GM18858 (cell line): ENCODE results near the gene NT5C1B.

Experiments used
- ATAC-seq: cut with Tn5 transposase; IDR thresholded peaks from one replicate; pipeline ENCODE4 v1.9.1; 2021; ENCODE audit not compliant: unreplicated experiment

NT5C1B gene

GRCh38 chr2:18552351-18553077 lies 36.9 kb downstream of the NT5C1B start:
- ATAC-seq = no peak

DNA sequence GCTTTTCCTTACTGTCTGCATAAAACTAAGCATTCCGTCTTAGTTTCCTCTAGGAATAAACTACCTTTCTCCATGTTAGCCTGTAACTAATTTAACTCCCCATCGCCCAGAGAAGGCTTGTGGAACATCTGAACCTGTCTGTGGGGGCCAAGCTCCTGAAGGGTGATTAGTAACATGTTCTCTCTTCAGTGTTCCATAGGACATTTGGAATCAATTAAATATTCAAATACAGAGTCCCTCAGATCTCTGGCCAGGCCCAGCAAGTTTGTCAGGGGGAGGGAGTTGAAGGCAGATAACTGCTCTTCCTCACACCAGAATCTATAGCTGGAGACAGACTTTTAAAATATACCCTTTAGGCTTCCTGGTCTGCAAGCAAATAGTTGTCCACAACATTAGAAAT lies 37.7 kb downstream of the NT5C1B start:
- ATAC-seq = no peak

DNA sequence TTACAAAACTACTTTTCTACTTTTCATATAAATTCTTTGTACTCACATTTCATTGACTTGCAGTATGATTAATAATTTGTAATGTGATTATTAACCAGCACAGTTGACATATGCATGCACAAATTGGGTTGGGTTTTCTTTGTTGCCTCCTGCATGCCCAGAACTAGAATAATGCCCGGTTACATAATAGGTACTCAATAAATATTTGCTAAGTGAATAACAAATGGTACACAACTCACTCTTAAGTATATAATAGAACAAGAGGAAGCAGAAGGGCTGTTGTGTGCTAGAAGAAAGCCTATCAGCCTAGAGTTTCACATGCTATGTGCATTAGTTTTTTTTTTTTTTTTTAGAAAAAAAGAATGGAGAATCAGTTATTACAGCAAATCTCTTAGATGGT lies 38.2 kb downstream of the NT5C1B start:
- ATAC-seq = no peak

DNA sequence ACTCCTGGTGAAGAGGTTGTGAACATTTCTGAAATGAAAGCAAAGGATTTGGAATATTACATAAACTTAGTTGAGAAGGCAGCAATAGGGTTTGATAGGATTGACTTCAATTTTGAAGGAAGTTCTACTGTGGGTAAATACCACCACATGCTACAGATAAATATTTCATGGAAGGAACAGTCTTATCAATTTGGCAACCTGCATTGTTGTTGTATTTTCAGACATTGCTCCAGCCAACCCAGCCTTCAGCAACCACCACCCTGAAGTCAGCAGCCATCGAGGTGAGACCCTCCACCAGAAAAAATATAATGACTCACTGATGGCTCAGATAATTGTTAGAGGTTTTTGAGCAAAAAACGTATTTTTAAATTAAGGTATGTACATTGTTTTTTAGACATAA lies 38.9 kb downstream of the NT5C1B start:
- ATAC-seq = no peak

DNA sequence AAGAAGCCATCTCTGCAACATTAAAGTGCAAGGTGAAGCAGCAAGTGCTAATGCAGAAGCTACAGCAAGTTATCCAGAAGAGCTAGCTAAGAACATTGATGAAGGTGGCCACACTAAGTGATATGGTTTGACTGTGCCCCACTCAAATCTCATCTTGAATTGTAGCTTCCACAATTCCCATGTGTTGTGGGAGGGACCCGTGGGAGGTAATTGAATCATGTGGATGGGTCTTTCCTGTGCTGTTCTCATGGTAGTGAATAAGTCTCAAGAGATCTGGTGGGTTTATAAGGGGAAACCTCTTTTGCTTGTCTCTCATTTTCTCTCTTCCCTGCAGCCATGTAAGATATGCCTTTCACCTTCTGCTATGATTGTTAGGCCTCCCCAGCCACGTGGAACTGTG lies 40.3 kb downstream of the NT5C1B start:
- ATAC-seq = no peak

GRCh38 chr2:18548621-18549020 lies 40.7 kb downstream of the NT5C1B start:
- no peak for ATAC-seq

- ATAC-seq = no peak
Observed at GRCh38 chr2:18546567-18546966, 42.8 kb downstream of the NT5C1B start.

- no peak for ATAC-seq
Observed at GRCh38 chr2:18545384-18545783, 44.0 kb downstream of the NT5C1B start.

DNA sequence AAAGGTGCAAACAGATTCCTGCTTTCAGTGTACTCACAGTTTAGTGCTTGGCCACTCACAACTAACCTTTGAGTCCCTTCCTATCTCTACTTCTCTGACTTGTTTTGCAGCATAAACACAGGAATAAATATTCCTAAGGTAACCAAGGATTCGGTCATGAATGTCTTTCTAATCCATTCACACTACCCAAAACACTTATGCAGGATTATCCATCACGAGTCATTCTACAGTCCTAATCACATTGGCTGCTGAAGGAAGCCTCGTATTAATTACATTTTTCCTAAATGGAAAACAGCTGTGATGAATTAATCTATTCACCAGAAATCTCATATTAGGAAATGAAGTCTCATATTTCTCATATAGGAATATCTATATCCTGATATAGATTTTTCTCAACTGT lies 45.2 kb downstream of the NT5C1B start:
- ATAC-seq = no peak

DNA sequence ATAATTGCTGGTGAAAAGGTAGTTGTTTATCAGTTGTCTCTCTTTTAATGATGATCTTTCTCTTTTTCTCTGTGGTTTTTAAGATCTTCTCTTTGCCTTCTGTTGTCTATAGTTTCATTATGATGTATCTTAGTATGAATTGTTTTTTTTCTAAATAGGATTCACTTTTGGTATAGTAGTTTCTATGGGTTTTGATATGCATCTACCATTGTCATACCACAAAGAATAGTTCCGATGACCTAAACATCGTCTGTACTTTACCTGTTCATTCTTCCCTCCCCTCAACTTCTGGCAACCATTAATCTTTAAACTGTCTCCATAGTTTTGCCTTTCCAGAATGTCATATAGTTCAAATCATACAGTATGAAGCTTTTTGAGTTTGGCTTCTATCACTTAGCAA lies 48.5 kb downstream of the NT5C1B start:
- peak; percentile 62 for ATAC-seq

DNA sequence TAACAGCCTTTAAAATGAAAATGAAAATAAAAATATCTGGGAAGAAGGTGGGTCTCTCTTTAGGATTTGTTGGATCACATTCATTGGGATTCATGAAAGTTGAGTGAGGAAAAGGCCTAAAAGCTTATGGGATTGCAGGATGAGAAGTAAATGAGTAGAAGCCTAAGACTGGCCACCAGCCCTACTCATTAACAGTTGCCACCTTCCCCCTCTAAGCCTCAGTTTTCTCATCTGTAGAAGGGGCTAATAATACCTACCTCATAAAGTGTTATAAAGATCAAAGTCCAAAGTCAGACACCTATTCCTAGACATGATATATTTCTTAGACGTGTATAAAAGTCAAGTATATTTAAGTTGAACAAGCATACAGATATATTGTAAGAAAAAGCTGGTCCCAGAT lies 52.7 kb downstream of the NT5C1B start:
- ATAC-seq = no peak

DNA sequence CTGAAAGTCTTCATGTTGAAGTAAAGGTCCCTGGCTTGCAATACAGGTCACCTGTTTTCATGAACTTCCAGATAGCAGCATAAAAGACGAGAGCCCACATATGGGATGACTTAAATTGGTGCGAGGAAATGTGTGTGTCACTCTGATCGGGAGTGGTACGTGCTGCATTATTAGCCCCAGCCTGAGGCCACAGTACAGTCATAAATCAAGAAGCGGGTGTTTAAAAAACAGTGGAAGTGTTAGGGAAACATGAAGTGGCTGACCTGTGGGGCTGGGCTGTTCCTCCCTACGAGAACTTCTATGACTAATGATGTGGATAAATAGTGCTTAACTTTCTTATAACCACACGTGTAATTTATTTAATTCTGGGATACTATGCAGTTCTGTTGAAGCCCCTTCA lies 53.3 kb downstream of the NT5C1B start:
- ATAC-seq = no peak

- ATAC-seq = no peak
Observed at GRCh38 chr2:18531194-18531593, 58.2 kb downstream of the NT5C1B start.

GRCh38 chr2:18527822-18528221 lies 61.5 kb downstream of the NT5C1B start:
- ATAC-seq = no peak

- ATAC-seq = no peak
Observed at GRCh38 chr2:18527326-18527725, 62.0 kb downstream of the NT5C1B start.

- ATAC-seq = no peak
Observed at GRCh38 chr2:18526429-18526828, 62.9 kb downstream of the NT5C1B start.

GRCh38 chr2:18525852-18526251 lies 63.5 kb downstream of the NT5C1B start:
- ATAC-seq = no peak

DNA sequence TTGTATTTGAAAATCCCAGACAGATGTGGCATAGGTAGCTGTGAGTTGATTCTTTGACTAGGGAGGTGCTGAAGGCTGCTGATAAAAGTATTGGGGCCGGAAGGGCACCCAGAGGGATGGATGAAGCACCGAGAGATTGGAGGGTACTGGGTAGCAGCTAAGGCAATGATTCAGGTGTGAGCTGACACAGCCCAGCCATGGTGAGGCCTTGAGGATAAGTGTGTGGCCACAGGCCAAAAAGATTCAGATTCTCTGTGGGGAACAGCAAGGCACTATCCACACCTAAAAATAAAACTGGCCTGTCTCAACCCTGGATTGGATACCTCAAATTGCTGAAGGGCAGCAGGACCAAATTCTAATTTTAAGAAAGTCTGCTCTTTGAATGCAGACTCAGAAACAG lies 64.1 kb downstream of the NT5C1B start:
- no peak for ATAC-seq

GRCh38 chr2:18522484-18523146 lies 66.8 kb downstream of the NT5C1B start:
- no peak for ATAC-seq

- peak; percentile 88 for ATAC-seq
Observed at GRCh38 chr2:18520451-18521425, 68.6 kb downstream of the NT5C1B start.

- ATAC-seq = no peak
Observed at GRCh38 chr2:18519914-18520450, 69.4 kb downstream of the NT5C1B start.
